Measurements from ENCODE around the gene HSPB6.
A peak's percentile ranks its signal among the peaks of the same experiment; 100 is the strongest.
"Not testable (repeated sequence)": the region's sequence is repeated elsewhere in the genome, so short reads cannot be mapped to it uniquely, and the experiment has no call there.

The HSPB6 gene

DNA sequence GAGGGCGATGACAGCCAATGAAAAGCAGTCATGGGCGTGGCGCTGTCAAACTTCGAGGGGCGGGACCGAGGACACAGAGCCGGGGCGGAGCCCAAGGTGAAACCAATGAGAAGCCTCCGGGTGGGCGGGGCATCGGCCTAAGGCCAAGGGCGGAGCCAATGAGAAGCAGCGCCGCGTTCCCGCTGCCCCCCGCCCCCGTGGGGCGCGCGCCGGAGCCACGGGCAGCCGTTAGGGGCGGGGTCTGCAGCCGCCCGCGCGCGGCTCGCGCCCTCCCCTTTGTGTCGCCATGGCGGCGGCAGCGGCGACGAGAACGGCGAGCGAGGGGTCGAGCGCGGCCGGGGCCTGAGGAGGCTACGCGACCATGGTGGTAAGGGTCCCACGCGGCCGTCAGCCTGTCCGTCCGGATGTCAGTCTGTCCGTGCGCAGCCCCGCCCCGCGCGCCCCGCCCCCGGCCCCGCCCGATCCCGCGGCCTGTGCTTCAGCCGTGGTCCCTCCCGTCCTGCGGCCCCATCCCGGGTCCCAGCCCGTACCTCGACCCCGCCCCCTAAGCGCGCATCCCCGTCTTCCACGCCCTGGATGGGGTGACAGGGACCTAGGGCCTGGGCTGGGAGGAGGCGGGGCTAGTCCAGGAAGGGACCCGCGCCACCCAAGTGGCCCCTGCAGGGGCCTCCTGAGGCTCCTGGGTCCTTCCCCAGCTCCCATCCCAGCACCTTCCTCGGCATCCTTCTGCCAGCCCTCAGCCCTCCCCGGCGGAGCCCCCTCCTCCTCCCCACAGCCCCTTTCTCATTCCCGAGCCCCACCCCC, 18.7 kb upstream of the HSPB6 start, which contains the start of gene ARHGAP33:
ARHGAP33 (plus strand) TSS at position 267 of the 804 bp plus-strand sequence; CDS start at position 362, 95 bp downstream.
- Histone ChIP-seq H3K36me3 (ENCODE audit: insufficient read depth, low read length) (no peaks in the 10 kb centered on the region), H2AFZ (ENCODE audit: low read length, unreplicated experiment) (no peak within 1 kb of the TSS), H3K4me1 (ENCODE audit: control insufficient read depth, insufficient read depth, low read length, unreplicated experiment) (no peaks in the 10 kb centered on the region), H3K27me3 (ENCODE audit: insufficient read depth, low read length) (no peaks in the 10 kb centered on the region), H3K27ac (ENCODE audit: low read depth, low read length) (no peak within 1 kb of the TSS), H3K79me2 (ENCODE audit: control insufficient read depth, insufficient read depth, low read length, unreplicated experiment) (no peaks in the 10 kb centered on the region), H3K4me3 (ENCODE audit: low read depth, low read length) (peak within 1 kb of the TSS; percentile 77)

GRCh38 chr19:35775046-35775297, 18.1 kb upstream of the HSPB6 start:
- Histone ChIP-seq H3K4me3 (ENCODE audit: low read depth, low read length) (peak overlapping the region; percentile 77; the same call in 1 of the 2 replicates), H3K27ac (ENCODE audit: low read depth, low read length) (no peak overlapping the region), H3K79me2 (ENCODE audit: control insufficient read depth, insufficient read depth, low read length, unreplicated experiment) (no peaks in the 10 kb centered on the region), H2AFZ (ENCODE audit: low read length, unreplicated experiment) (no peak overlapping the region), H3K4me1 (ENCODE audit: control insufficient read depth, insufficient read depth, low read length, unreplicated experiment) (no peaks in the 10 kb centered on the region), H3K27me3 (ENCODE audit: insufficient read depth, low read length) (no peaks in the 10 kb centered on the region), H3K36me3 (ENCODE audit: insufficient read depth, low read length) (no peaks in the 10 kb centered on the region)

GRCh38 chr19:35774274-35775045, 17.6 kb upstream of the HSPB6 start:
- H3K27ac ChIP-seq (ENCODE audit: low read depth, low read length), result no peak overlapping the region
- H3K36me3 ChIP-seq (ENCODE audit: insufficient read depth, low read length), result no peaks in the 10 kb centered on the region
- no peaks in the 10 kb centered on the region for H3K27me3 ChIP-seq (ENCODE audit: insufficient read depth, low read length)
- H3K4me3 ChIP-seq (ENCODE audit: low read depth, low read length), result peak overlapping the region; percentile 77; the same call in 1 of the 2 replicates
- H2AFZ ChIP-seq (ENCODE audit: low read length, unreplicated experiment), result no peak overlapping the region
- H3K79me2 ChIP-seq (ENCODE audit: control insufficient read depth, insufficient read depth, low read length, unreplicated experiment), result no peaks in the 10 kb centered on the region
- H3K4me1 ChIP-seq (ENCODE audit: control insufficient read depth, insufficient read depth, low read length, unreplicated experiment), result no peaks in the 10 kb centered on the region

DNA sequence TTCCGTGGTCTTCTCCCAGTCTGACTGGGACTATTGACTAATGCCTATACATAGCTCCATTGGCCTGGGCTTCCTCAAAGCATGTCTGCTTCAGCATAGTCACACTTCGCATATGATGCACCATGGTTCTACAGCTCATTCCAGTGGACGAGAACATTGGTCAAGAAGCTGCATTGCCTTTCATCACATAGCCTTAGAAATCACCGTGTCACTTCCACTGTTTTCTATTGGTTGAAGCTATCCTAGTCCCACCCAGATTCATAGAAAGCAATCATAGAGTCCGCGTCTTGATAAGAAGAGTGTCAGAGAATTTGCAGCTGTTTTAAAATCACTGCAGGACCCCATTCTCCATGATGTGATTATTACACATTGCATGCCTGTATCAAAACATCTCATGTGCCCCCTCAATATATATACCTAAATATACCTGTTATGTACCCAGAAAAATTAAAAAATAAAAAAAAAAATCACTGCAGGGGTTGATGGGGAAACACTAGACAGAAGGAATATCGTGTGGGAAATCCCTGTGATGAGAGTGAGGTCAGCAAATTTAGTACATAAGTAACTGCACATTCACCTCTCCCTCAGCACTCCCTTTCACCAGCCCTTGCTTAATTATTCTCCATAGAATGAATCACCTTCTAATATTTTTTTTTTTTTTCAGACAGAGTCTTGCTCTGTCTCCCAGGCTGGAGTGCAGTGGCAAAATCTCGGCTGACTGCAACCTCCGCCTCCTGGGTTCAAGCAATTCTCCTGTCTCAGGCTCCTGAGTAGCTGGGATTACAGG, 16.4 kb upstream of the HSPB6 start:
- Histone ChIP-seq H3K36me3 (ENCODE audit: insufficient read depth, low read length) (no peaks in the 10 kb centered on the region), H3K4me1 (ENCODE audit: control insufficient read depth, insufficient read depth, low read length, unreplicated experiment) (no peaks in the 10 kb centered on the region), H3K27ac (ENCODE audit: low read depth, low read length) (no peak overlapping the region), H3K4me3 (ENCODE audit: low read depth, low read length) (no peak overlapping the region), H3K27me3 (ENCODE audit: insufficient read depth, low read length) (no peaks in the 10 kb centered on the region), H2AFZ (ENCODE audit: low read length, unreplicated experiment) (no peak overlapping the region), H3K79me2 (ENCODE audit: control insufficient read depth, insufficient read depth, low read length, unreplicated experiment) (no peaks in the 10 kb centered on the region)

- H3K79me2 ChIP-seq (ENCODE audit: control insufficient read depth, insufficient read depth, low read length, unreplicated experiment); H2AFZ ChIP-seq (ENCODE audit: low read length, unreplicated experiment); H3K4me3 ChIP-seq (ENCODE audit: low read depth, low read length); H3K4me1 ChIP-seq (ENCODE audit: control insufficient read depth, insufficient read depth, low read length, unreplicated experiment); H3K27me3 ChIP-seq (ENCODE audit: insufficient read depth, low read length); H3K27ac ChIP-seq (ENCODE audit: low read depth, low read length); H3K36me3 ChIP-seq (ENCODE audit: insufficient read depth, low read length): not testable (repeated sequence)
Observed at GRCh38 chr19:35772362-35772761, 15.5 kb upstream of the HSPB6 start.

DNA sequence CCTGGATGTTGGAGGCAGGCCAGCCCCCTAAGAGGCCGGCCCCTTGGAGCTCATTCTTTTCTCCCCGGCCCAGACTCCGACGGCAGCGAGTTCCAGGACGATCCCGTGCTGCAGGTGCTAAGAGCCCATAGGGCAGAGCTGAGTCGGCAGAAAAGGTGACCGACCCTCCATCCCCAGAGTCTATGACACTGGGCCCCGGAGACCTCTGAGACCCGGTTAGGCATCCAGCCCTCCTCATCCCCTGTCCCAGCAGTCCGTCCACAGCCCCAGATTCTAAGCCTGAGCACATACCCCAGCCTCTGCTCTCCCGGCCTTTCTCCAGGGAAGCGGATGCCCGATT, 11.2 kb upstream of the HSPB6 start:
- H2AFZ ChIP-seq (ENCODE audit: low read length, unreplicated experiment), result no peak overlapping the region
- no peak overlapping the region for H3K27ac ChIP-seq (ENCODE audit: low read depth, low read length)
- H3K27me3 ChIP-seq (ENCODE audit: insufficient read depth, low read length), result no peaks in the 10 kb centered on the region
- H3K4me3 ChIP-seq (ENCODE audit: low read depth, low read length), result no peak overlapping the region
- H3K79me2 ChIP-seq (ENCODE audit: control insufficient read depth, insufficient read depth, low read length, unreplicated experiment), result no peaks in the 10 kb centered on the region
- H3K4me1 ChIP-seq (ENCODE audit: control insufficient read depth, insufficient read depth, low read length, unreplicated experiment), result no peaks in the 10 kb centered on the region
- H3K36me3 ChIP-seq (ENCODE audit: insufficient read depth, low read length), result no peaks in the 10 kb centered on the region

- H3K79me2 ChIP-seq (ENCODE audit: control insufficient read depth, insufficient read depth, low read length, unreplicated experiment), result no peaks in the 10 kb centered on the region
- no peaks in the 10 kb centered on the region for H3K27me3 ChIP-seq (ENCODE audit: insufficient read depth, low read length)
- H3K27ac ChIP-seq (ENCODE audit: low read depth, low read length), result no peak overlapping the region
- H3K4me3 ChIP-seq (ENCODE audit: low read depth, low read length), result no peak overlapping the region
- no peaks in the 10 kb centered on the region for H3K4me1 ChIP-seq (ENCODE audit: control insufficient read depth, insufficient read depth, low read length, unreplicated experiment)
- no peak overlapping the region for H2AFZ ChIP-seq (ENCODE audit: low read length, unreplicated experiment)
- H3K36me3 ChIP-seq (ENCODE audit: insufficient read depth, low read length), result no peaks in the 10 kb centered on the region
Observed at GRCh38 chr19:35767288-35768081, 10.7 kb upstream of the HSPB6 start.

DNA sequence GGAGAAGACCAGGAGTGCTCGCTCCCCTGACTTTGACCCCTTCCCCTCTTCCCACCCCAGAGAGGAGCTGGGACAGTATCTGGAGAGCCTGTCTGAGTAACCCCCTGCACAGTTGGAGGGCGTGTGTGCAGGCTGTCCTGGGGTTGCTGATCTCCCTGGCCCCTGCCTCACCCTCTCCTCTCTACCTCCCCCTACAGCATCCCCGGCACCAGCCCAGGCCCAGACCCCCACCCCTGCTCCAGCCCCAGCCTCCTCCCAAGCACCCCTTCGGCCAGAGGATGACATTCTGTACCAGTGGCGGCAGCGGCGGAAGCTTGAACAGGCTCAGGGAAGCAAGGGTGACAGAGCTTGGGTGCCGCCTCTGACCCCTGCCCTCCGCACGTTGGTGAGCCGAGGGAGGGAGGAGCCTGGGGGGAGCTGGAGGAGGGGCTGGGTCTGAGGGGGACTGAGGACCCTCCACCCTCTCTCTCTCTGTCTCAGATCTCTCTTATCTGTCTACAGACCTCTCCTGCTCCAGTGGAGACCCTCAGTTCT, 9.8 kb upstream of the HSPB6 start:
- H3K27ac ChIP-seq (ENCODE audit: low read depth, low read length), result no peak overlapping the region
- no peak overlapping the region for H3K4me3 ChIP-seq (ENCODE audit: low read depth, low read length)
- no peaks in the 10 kb centered on the region for H3K36me3 ChIP-seq (ENCODE audit: insufficient read depth, low read length)
- H3K27me3 ChIP-seq (ENCODE audit: insufficient read depth, low read length), result no peaks in the 10 kb centered on the region
- no peaks in the 10 kb centered on the region for H3K4me1 ChIP-seq (ENCODE audit: control insufficient read depth, insufficient read depth, low read length, unreplicated experiment)
- H3K79me2 ChIP-seq (ENCODE audit: control insufficient read depth, insufficient read depth, low read length, unreplicated experiment), result no peaks in the 10 kb centered on the region
- no peak overlapping the region for H2AFZ ChIP-seq (ENCODE audit: low read length, unreplicated experiment)

DNA sequence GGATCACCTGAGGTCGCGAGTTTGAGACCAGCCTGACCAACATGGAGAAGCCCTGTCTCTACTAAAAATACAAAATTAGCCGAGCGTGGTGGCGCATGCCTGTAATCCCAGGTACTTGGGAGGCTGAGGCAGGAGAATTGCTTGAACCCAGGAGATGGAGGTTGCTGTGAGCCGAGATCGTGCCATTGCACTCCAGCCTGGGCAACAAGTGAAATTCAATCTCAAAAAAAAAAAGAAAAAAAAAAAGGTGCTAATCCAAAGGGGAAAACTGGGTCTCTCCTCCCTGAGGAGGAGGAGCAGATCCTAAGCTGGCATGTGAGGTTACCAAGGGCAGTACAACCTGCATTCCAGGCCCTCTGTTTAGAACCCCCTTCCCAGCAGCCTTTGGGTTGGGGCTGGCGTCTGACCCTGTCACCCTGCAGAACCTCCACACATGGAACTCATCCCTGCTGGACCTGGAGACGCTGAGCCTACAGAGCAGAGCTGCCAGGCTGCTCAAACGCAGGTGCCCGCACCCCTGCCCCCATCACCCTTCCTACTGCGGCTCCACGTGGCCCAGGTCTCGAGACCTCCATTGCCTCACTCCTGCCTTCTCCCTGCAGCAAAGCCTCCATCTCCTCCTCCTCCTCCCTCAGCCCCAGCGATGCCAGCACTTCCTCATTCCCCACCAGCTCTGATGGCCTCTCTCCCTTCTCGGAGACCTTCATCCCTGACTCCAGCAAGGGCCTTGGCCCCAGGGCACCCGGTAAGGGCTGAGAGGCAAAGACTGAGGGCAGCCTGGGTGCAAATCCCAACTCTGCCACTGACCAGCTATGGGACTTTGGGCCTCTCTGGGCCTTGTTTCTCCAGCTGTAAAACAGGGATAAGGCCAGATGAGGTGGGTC, 7.8 kb upstream of the HSPB6 start:
- H3K27me3 ChIP-seq (ENCODE audit: insufficient read depth, low read length), result no peaks in the 10 kb centered on the region
- 0 out of 2 replicates have a peak, but pooled peaks cover 6% of the 10 kb centered on the region for H3K36me3 ChIP-seq (ENCODE audit: insufficient read depth, low read length)
- no peak overlapping the region for H3K4me3 ChIP-seq (ENCODE audit: low read depth, low read length)
- no peak overlapping the region for H2AFZ ChIP-seq (ENCODE audit: low read length, unreplicated experiment)
- H3K27ac ChIP-seq (ENCODE audit: low read depth, low read length), result no peak overlapping the region
- peaks cover 3% of the 10 kb centered on the region for H3K79me2 ChIP-seq (ENCODE audit: control insufficient read depth, insufficient read depth, low read length, unreplicated experiment)
- H3K4me1 ChIP-seq (ENCODE audit: control insufficient read depth, insufficient read depth, low read length, unreplicated experiment), result peaks cover 4% of the 10 kb centered on the region

All from ACC112 (cell line).